GM21619 (cell line): ENCODE results near the gene LITAFD.
"Not testable (repeated sequence)": the region's sequence is repeated elsewhere in the genome, so short reads cannot be mapped to it uniquely, and the experiment has no call there.

ENCODE experiments used
- ATAC-seq: cut with Tn5 transposase; IDR thresholded peaks from one replicate; pipeline ENCODE4 v1.9.1; 2021; ENCODE audit not compliant: unreplicated experiment

Gene LITAFD

GRCh38 chr16:8882041-8882617 lies at the start of gene LITAFD:
Gene LITAFD (plus strand): TSS chr16:8882351. CDS start chr16:8884356, 2,005 bp downstream.
- no peak for ATAC-seq

- no peak for ATAC-seq
These were observed 49.4 kb upstream of the LITAFD start for GRCh38 chr16:8832717-8833105.

DNA sequence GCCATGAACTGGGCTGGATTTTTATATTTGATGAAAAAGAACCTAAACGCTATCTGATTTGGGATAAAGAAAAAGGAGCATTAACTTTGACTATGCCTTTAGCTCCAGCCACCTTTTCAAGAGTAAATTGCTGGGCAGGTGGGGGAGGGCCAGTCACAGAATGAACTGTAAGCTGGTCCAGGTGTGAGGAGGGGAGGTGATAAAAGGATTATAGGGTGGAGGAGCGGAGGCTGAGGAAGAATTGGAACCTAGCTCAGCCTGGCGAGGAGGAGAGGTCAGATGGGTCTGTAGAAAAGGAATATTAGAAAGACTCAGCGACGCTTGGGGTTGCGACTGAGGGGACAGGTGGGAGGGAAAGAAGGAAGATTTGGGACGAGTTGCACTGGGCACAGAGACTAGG lies 45.4 kb upstream of the LITAFD start:
- not testable (repeated sequence) for ATAC-seq

GRCh38 chr16:8837594-8837993 lies 44.6 kb upstream of the LITAFD start:
- ATAC-seq = not testable (repeated sequence)

GRCh38 chr16:8842016-8842415 lies 40.1 kb upstream of the LITAFD start:
- ATAC-seq = not testable (repeated sequence)

- ATAC-seq = not testable (repeated sequence)
These were observed 38.9 kb upstream of the LITAFD start for GRCh38 chr16:8843296-8843695.

DNA sequence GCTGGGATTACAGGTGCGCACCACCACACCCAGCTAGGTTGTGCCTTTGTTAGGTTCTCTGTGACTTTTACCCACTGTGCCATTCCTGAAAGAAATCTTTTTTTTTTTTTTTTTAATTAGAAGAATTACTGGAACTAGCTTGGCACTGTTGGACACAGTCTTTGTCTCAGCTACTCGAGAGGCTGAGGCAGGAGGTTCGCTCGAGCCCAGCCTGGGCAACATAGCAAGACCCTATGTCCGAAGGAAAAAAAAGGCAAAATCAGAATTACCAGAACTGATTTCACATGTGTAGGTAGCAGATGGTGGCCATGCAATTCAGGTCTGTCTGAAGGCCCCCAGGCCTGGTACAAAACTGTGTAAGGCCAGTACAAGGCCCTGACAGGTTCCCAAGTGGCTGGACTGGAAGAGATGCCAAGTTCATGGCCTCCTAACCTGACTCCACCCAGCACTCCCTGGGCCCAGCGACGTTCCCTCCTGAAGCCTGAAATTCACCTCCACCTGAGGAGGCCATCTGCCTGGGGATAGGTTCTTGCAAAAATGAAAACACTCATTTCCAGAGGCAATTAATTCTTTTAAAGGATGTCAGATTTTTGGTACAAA lies 36.4 kb upstream of the LITAFD start:
- ATAC-seq = no peak

- ATAC-seq = no peak
These were observed 35.7 kb upstream of the LITAFD start for GRCh38 chr16:8846401-8846932.

- no peak for ATAC-seq
These were observed 35.0 kb upstream of the LITAFD start for GRCh38 chr16:8847145-8847544.

DNA sequence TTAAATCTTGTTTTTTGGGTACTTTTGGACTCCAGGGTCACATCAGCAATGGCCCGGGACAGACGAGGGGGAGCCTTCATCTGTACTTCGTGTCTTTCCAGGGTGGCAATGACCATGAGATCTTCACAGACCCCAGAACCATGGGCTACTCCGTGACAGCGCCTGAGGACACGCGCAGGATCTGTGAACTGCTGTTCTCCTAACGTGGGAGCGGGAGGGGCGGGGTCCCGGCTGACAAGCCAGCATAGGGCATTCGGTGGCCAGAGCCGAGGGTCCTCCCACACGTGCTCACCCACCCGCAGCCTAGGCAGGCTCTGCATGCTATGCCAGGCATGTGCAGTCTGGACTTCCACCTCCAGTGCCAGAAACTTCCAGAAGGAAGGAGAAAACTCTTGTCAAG lies 34.5 kb upstream of the LITAFD start:
- ATAC-seq = no peak

GRCh38 chr16:8848231-8848938 lies 33.8 kb upstream of the LITAFD start:
- ATAC-seq = no peak

GRCh38 chr16:8848939-8849391 lies 33.2 kb upstream of the LITAFD start:
- no peak for ATAC-seq

DNA sequence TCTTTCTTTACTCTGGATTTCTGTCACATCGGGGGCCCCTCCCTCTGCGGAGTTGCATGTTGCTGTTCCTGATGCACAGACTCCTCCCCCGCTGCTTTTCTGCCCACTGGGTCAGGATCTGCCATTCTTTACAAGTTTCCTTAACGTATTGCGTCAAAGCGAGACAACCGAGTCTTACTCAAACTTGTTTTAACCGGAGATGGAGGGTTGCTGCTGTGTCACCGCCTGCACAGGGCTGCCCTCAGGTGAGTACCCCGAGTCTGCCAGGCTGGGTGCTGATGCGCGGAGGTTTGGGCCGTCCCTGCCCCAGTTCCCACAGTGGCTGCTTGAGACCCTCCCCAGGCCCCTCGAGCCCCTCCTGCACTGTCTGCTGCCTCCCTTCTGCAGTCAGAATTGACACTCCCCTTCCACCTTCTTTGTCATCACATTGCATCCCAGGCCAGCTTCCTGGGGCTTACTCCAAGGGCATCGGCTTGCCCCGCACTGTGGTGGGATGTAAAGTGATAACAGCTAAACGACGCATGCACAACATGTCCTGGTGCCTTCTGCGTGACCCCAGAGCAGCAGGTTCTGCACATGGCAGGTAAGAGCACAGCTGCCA lies 32.6 kb upstream of the LITAFD start:
- no peak for ATAC-seq

- ATAC-seq = no peak
These were observed 31.8 kb upstream of the LITAFD start for GRCh38 chr16:8850279-8850885.

DNA sequence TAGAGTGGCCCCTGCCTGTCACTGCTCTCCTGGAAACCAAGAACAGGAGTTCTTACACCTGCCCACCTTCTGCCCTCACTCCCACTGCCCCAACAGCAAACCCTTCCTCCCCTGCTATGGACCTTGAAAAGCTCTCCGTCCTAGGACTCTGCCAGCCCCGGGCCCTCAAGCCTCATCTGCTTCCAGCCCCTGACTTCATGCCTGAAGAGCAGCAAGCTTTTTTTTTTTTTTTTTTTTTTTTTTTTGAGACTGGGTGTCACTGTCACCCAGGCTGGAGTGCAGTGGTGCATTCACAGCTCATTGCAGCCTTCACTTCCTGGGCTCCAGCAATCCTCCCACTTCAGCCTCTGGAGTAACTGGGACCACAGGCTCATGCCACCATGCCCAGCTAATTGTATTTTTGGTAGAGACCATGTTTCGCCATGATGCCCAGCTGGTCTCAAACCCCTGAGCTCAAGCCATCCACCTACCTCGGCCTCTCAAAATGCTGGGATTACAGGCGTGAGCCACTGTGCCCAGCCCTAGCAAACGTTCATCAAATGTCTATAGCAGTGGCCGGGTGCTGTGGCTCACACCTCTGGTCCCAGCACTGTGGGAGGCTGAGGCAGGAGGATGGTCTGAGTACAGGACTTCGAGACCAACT lies 30.3 kb upstream of the LITAFD start:
- no peak for ATAC-seq

- no peak for ATAC-seq
These were observed 29.6 kb upstream of the LITAFD start for GRCh38 chr16:8852534-8852933.

DNA sequence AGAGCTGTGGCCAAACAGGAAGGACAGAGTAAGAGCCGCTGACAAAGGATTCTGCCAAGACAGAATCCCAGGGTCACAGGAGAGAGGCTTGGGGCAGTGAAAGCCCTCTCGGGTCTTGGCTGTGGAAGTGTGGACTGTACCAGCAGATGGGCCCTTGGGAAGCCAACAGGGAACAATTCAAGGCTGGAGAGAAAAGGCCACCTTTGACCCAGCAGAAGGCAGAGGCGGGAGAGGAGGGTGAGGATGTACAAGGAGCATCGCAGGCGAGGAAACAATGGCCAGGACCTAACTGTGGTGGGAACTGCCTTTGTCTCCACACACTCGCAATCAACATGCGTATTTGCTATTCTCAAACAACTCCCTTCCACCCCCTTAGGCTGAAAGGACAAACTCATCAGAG lies 29.0 kb upstream of the LITAFD start:
- no peak for ATAC-seq

- no peak for ATAC-seq
These were observed 28.5 kb upstream of the LITAFD start for GRCh38 chr16:8853611-8854010.

DNA sequence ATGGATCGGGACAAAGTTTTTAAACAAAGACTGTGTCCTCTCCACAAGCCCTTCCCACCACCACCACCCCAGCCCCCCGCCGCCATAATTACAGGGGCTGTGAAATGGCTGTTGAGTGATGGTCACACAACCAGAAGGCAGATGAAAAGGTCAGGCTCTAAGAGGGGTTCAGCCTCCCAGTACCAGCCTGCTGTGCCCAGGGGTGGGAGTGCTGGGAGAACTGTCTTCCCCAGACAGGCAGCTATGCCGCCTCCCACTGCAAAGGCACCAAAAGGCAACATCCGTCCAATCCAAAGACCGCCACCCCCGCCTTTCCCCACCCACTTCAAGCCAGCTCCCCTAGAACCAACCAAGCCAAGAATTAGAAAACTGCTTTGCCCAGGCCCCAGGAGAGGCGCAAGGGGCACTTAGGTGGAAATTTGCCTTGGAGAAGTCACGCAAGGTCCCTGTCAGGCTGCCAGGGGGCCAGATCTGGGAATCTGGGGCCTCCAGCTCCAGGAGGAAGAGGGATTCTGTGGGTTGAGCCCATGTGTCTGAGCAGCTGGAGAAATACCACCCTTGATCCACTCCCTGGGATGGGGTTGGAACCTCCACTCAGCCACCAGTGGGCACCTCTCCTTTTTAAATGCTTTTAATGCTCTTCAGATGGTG lies 27.7 kb upstream of the LITAFD start:
- no peak for ATAC-seq

DNA sequence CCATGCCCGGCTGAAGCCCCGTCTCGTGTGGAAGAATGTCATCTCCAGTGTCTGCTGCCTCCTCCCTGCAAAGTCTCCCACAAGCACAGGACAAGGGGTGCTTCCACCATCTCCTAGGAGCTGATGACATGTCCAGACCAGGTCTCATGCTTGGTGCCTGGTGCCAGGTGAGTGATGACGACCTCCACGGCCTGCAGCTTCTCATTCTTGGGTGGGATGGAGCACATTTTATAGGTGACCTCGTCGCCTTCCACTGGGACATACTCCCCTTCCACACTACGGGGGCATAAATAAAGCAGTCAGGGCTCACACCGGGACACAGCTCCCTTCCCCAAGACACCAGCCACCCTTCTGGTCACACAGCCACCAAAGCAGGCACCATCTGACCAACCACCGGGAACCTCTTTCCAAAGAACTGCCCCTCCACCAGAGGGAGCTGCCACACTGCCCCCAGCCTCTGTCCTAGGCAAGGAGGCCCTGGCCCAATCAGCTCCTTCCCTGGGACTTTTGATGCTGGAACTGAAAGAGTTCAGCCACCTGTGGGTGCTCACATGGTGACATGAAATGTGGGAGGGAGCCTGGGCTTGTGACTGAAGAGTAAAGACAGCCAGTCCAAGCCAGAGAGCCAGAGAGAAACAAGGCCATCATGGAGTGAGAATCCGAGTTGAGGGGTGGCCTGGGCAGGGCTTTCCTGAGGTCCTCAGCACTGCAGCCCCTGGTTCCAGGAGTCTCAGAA lies 26.9 kb upstream of the LITAFD start:
- ATAC-seq = no peak
